GM12878 (cell line): ENCODE measurements around the gene DNASE2. TPM values are rescaled to one million over a fixed set of nuclear protein-coding genes. Genes with fewer than 3 reads are reported as not detected.

Experiments
- BRCA1 ChIP-seq: IDR thresholded peaks from 2 replicates; pipeline ENCODE4 v1.6.1; 2011; ENCODE audit warnings: low read depth, low read length, improper control_type of control experiment
- CHD4 ChIP-seq: fragments of 200-600 bp; sonication (generic); IDR thresholded peaks from 2 replicates; pipeline ENCODE4 v1.6.1; 2016; ENCODE audit warnings: mild to moderate bottlenecking
- DPF2 ChIP-seq: fragments of 450-650 bp; IDR thresholded peaks from 2 replicates; pipeline ENCODE4 v1.6.1; 2017; ENCODE audit warnings: mild to moderate bottlenecking
- HDGF ChIP-seq: fragments of 450-650 bp; IDR thresholded peaks from 2 replicates; pipeline ENCODE4 v1.6.1; 2016; ENCODE audit warnings: antibody characterized with exemption
- TCF7 ChIP-seq: IDR thresholded peaks from 2 replicates; pipeline ENCODE4 v1.6.1; 2014; ENCODE audit warnings: antibody characterized with exemption, borderline replicate concordance
- ZZZ3 ChIP-seq: IDR thresholded peaks from 2 replicates; pipeline ENCODE4 v1.6.1; 2011; ENCODE audit warnings: low read depth; ENCODE audit not compliant: control insufficient read depth, insufficient read length
- polyA plus RNA-seq, 11 experiments: library from polyadenylated mRNA; depleted of rRNA in 4 of 11; unstranded in 6 of 11; stranded (reverse) in 5 of 11; fragments of >200 nt; fragmentation: Nextera tagmentation in 4 of 11; fragmentation: Illumina TruSeq in 1 of 11; extraction: Ambion mirVana in 4 of 11; extraction: Trizol in 1 of 11; gene quantifications; 1 replicate in 1 of 11; 2 replicates in 10 of 11; pipeline versions ENCODE4 v1.2.1 to v1.2.3, GENCODE V29; 2011 to 2016; ENCODE audit warnings: inconsistent platforms in 2 of 11, missing spikeins in 2 of 11, low read depth in 1 of 11
- total RNA-seq, 4 experiments: library from RNA; depleted of rRNA in 3 of 4; stranded (reverse); fragments of >200 nt in 3 of 4; fragmentation: Illumina TruSeq in 1 of 4; extraction: Trizol in 1 of 4; gene quantifications; 2 replicates each; pipeline versions ENCODE4 v1.2.1 to v1.2.3, GENCODE V29; 2013 to 2021
- TF ChIP-seq, protein P1 (sequence below): fragments of 450-650 bp; IDR thresholded peaks from 2 replicates; pipeline ENCODE4 v1.6.1; 2016; ENCODE audit warnings: mild to moderate bottlenecking, moderate library complexity, borderline replicate concordance
- TF ChIP-seq, protein P2 (sequence below): IDR thresholded peaks from 2 replicates; pipeline ENCODE4 v1.6.1; 2012; ENCODE audit warnings: mild to moderate bottlenecking, low read depth, low read length

The DNASE2 gene
- total and polyA plus RNA-seq, 10 of the 15 experiments (the other 5 are each of a cell fraction or from before 2014, with no cell fraction given), result 4.9 to 32.1 (median 22.0) TPM

DNA sequence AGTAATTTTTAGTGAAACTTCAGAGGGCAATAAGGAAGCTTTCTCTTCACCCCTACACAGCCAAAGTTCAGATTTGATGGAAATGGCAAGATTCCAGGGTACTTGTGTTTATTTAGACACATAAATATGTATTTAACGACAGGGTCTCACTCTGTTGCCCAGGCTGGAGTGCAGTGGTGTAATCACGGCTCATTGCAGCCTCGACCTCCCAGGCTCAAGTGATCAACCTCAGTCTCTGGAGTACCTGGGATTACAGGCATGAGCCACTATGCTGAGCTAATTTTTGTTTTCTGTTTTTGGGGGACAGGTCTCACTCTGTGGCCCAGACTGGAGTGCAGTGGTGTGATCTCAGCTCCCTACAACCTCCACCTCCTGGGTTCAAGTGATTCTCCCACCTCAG lies 39.8 kb upstream of the DNASE2 start (continued):
- TF ChIP-seq, protein P1, sequence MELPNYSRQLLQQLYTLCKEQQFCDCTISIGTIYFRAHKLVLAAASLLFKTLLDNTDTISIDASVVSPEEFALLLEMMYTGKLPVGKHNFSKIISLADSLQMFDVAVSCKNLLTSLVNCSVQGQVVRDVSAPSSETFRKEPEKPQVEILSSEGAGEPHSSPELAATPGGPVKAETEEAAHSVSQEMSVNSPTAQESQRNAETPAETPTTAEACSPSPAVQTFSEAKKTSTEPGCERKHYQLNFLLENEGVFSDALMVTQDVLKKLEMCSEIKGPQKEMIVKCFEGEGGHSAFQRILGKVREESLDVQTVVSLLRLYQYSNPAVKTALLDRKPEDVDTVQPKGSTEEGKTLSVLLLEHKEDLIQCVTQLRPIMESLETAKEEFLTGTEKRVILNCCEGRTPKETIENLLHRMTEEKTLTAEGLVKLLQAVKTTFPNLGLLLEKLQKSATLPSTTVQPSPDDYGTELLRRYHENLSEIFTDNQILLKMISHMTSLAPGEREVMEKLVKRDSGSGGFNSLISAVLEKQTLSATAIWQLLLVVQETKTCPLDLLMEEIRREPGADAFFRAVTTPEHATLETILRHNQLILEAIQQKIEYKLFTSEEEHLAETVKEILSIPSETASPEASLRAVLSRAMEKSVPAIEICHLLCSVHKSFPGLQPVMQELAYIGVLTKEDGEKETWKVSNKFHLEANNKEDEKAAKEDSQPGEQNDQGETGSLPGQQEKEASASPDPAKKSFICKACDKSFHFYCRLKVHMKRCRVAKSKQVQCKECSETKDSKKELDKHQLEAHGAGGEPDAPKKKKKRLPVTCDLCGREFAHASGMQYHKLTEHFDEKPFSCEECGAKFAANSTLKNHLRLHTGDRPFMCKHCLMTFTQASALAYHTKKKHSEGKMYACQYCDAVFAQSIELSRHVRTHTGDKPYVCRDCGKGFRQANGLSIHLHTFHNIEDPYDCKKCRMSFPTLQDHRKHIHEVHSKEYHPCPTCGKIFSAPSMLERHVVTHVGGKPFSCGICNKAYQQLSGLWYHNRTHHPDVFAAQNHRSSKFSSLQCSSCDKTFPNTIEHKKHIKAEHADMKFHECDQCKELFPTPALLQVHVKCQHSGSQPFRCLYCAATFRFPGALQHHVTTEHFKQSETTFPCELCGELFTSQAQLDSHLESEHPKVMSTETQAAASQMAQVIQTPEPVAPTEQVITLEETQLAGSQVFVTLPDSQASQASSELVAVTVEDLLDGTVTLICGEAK, result no peak
- TF ChIP-seq CHD4, result no peak
- no peak for TF ChIP-seq BRCA1
- no peak for TF ChIP-seq DPF2
- TF ChIP-seq TCF7, result no peak
- no peak for TF ChIP-seq ZZZ3
- TF ChIP-seq HDGF, result no peak
- TF ChIP-seq, protein P2, sequence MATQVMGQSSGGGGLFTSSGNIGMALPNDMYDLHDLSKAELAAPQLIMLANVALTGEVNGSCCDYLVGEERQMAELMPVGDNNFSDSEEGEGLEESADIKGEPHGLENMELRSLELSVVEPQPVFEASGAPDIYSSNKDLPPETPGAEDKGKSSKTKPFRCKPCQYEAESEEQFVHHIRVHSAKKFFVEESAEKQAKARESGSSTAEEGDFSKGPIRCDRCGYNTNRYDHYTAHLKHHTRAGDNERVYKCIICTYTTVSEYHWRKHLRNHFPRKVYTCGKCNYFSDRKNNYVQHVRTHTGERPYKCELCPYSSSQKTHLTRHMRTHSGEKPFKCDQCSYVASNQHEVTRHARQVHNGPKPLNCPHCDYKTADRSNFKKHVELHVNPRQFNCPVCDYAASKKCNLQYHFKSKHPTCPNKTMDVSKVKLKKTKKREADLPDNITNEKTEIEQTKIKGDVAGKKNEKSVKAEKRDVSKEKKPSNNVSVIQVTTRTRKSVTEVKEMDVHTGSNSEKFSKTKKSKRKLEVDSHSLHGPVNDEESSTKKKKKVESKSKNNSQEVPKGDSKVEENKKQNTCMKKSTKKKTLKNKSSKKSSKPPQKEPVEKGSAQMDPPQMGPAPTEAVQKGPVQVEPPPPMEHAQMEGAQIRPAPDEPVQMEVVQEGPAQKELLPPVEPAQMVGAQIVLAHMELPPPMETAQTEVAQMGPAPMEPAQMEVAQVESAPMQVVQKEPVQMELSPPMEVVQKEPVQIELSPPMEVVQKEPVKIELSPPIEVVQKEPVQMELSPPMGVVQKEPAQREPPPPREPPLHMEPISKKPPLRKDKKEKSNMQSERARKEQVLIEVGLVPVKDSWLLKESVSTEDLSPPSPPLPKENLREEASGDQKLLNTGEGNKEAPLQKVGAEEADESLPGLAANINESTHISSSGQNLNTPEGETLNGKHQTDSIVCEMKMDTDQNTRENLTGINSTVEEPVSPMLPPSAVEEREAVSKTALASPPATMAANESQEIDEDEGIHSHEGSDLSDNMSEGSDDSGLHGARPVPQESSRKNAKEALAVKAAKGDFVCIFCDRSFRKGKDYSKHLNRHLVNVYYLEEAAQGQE, result no peak
